Measurements from ENCODE around the gene PALM3.
"Not testable (repeated sequence)": the region's sequence is repeated elsewhere in the genome, so short reads cannot be mapped to it uniquely, and the experiment has no call there.

Gene PALM3

GRCh38 chr19:14035706-14036105, 26.2 kb downstream of the PALM3 start:
- H3K27ac ChIP-seq: no peak overlapping the region
- no peak for TF ChIP-seq CTCF (IDR thresholded peaks at IDR 0.05)
- no peak for TF ChIP-seq ZFX (IDR thresholded peaks at IDR 0.05; ENCODE audit: borderline replicate concordance)

GRCh38 chr19:14035159-14035558, 26.7 kb downstream of the PALM3 start:
- 0 out of 2 replicates have a peak, but pooled peaks have one; percentile 10 for TF ChIP-seq CTCF (IDR thresholded peaks at IDR 0.05)
- H3K27ac ChIP-seq: not testable (repeated sequence)

- TF ChIP-seq CTCF (IDR thresholded peaks at IDR 0.05) (no peak), ZFX (IDR thresholded peaks at IDR 0.05; ENCODE audit: borderline replicate concordance) (no peak)
- H3K27ac ChIP-seq: no peak overlapping the region
Observed at GRCh38 chr19:14033946-14034345, 27.9 kb downstream of the PALM3 start.

- no peak within 1 kb of the TSS for H3K27ac ChIP-seq
Observed at GRCh38 chr19:14031719-14032480, 30.0 kb downstream of the PALM3 start, which contains the start of gene IL27RA. Gene IL27RA, plus strand, starts transcription at chr19:14031762. Its CDS starts 111 bp downstream, at chr19:14031873.

GRCh38 chr19:14030997-14031718, 30.7 kb downstream of the PALM3 start:
- H3K27ac ChIP-seq: no peak overlapping the region

More at GRCh38 chr19:14031719-14032480, 30.0 kb downstream of the PALM3 start, which contains the start of gene IL27RA:
- TF ChIP-seq CTCF (IDR thresholded peaks at IDR 0.05) (peak; percentile 63), ZFX (IDR thresholded peaks at IDR 0.05; ENCODE audit: borderline replicate concordance) (no peak)

GRCh38 chr19:14028901-14029300, 33.0 kb downstream of the PALM3 start:
- TF ChIP-seq CTCF (IDR thresholded peaks at IDR 0.05) (no peak), ZFX (IDR thresholded peaks at IDR 0.05; ENCODE audit: borderline replicate concordance) (no peak)
- H3K27ac ChIP-seq: no peak overlapping the region

More at GRCh38 chr19:14030997-14031718, 30.7 kb downstream of the PALM3 start:
- TF ChIP-seq CTCF (IDR thresholded peaks at IDR 0.05) (no peak), ZFX (IDR thresholded peaks at IDR 0.05; ENCODE audit: borderline replicate concordance) (no peak)

All from 22Rv1 (cell line).